ENCODE data around the gene AGRP. TPM values are rescaled to one million over a fixed set of nuclear protein-coding genes. Genes with fewer than 3 reads are reported as not detected.

Gene AGRP
- total and polyA plus RNA-seq, 2 of the 4 experiments (the other 2 are of a cell fraction), result not detected

DNA sequence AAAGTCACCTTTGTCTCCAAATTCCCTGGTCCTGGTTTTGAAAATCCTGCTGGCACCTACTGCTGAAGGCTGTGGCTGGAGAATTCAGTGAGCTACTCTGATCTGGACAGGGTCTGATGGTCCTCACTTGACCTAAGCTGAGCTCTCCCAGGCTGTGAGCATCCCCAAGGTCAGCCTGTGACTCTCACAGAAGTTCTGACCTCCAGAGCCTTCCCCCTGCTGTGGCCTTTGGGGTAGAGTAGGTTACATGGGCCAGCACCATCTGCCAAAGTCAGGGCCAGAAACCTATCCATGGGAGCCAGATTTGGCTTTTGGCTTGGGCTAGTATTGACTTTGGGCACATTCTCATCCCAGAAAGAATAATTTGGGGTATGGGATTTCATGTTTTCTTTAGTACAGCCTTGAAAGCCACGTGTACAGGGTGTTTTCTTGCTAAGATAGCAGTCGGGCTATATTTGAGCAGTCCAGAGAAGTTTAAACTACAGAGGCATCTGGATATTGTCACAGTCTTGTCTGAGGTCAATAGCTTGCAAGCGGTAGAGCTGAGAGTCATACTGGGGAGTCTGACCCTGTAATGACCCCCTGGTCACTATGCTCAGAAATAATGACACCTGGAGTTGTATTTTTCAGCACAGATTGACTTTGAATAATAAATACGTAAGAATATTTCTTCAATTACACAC, 6.2 kb upstream of the AGRP start:
- H3K36me3 ChIP-seq (ENCODE audit: control insufficient read depth, insufficient read depth, low read length), result no peaks in the 10 kb centered on the region
- H2AFZ ChIP-seq (replicated peaks; ENCODE audit: low read length, poor library complexity), result no peak overlapping the region
- H2BK5ac ChIP-seq (ENCODE audit: low read depth, low read length, poor library complexity, severe bottlenecking), result no peak overlapping the region
- intact Hi-C loops (cut with micrococcal nuclease) (no loop called here), dilution Hi-C loops (cut with HindIII; ENCODE audit: low sequenced_read_pairs, unreplicated experiment) (no loop called here), in situ Hi-C loops (cut with MboI; ENCODE audit: low sequenced_read_pairs) (no loop called here)
- no TSS peak for BruUV-seq (replicated peaks)
- H3K9me1 ChIP-seq (ENCODE audit: insufficient read depth, low read length), result no peaks in the 10 kb centered on the region
- DNase-seq, result no peak
- no peak overlapping the region for H2BK15ac ChIP-seq (ENCODE audit: low read depth, low read length)
- no peak overlapping the region for H4K8ac ChIP-seq (ENCODE audit: low read depth in 2 of 2, low read length in 2 of 2)
- no peaks in the 10 kb centered on the region for H3K27me3 ChIP-seq (ENCODE audit: control insufficient read depth, insufficient read depth, low read length)
- CTCF ChIA-PET, result interaction anchor here (1.3 to 2.2 kb wide), 2 partner anchors 8 to 151 kb away, joined by 5 to 9 read pairs; partner anchors contain the start of gene ATP6V0D1
- no peak for TF ChIP-seq MXI1 (IDR thresholded peaks at IDR 0.05; ENCODE audit: borderline replicate concordance, low read depth, low read length)
- no peak for TF ChIP-seq SMC3 (IDR thresholded peaks at IDR 0.05; ENCODE audit: low read depth, low read length)
- no peak for TF ChIP-seq NFE2L2 (IDR thresholded peaks at IDR 0.05; ENCODE audit: low read depth, low read length)
- no peak for TF ChIP-seq MAZ (IDR thresholded peaks at IDR 0.05; ENCODE audit: borderline replicate concordance, low read depth, low read length)
- TF ChIP-seq MAFK (IDR thresholded peaks at IDR 0.05; ENCODE audit: low read depth, low read length), result no peak
- no peak for TF ChIP-seq RAD21 (IDR thresholded peaks at IDR 0.05; ENCODE audit: low read length)
- TF ChIP-seq POLR2A (IDR thresholded peaks at IDR 0.05; ENCODE audit: low read depth, low read length), result no peak
- TF ChIP-seq, protein P1, sequence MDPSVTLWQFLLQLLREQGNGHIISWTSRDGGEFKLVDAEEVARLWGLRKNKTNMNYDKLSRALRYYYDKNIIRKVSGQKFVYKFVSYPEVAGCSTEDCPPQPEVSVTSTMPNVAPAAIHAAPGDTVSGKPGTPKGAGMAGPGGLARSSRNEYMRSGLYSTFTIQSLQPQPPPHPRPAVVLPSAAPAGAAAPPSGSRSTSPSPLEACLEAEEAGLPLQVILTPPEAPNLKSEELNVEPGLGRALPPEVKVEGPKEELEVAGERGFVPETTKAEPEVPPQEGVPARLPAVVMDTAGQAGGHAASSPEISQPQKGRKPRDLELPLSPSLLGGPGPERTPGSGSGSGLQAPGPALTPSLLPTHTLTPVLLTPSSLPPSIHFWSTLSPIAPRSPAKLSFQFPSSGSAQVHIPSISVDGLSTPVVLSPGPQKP (IDR thresholded peaks at IDR 0.05; ENCODE audit: borderline replicate concordance, low read depth, low read length), result no peak
- TF ChIP-seq CEBPB (IDR thresholded peaks at IDR 0.05; ENCODE audit: low read depth, low read length), result no peak
- POLR2A ChIA-PET (ENCODE audit: unreplicated experiment), result no interaction called here
- no peak overlapping the region for H3K23ac ChIP-seq (ENCODE audit: low read depth, low read length)
- no peak overlapping the region for H3K4ac ChIP-seq (ENCODE audit: low read depth, low read length)
- peaks cover 5% of the 10 kb centered on the region for H3K4me1 ChIP-seq (ENCODE audit: control insufficient read depth, insufficient read depth, low read length)
- no peak overlapping the region for H3K4me3 ChIP-seq (ENCODE audit: insufficient read depth, low read depth, low read length)
- H2BK120ac ChIP-seq (ENCODE audit: low read depth, low read length), result no peak overlapping the region
- H4K91ac ChIP-seq (ENCODE audit: insufficient read depth, low read depth, low read length), result no peak overlapping the region
- no peak overlapping the region for H3K27ac ChIP-seq (ENCODE audit: insufficient read depth, low read length)
- no peaks in the 10 kb centered on the region for H4K20me1 ChIP-seq (ENCODE audit: insufficient read depth, low read length)
- no peak overlapping the region for H2AK5ac ChIP-seq (ENCODE audit: low read depth, low read length)
- H3K9me3 ChIP-seq (ENCODE audit: control insufficient read depth, insufficient read depth, low read length), result no peaks in the 10 kb centered on the region
- H2BK20ac ChIP-seq (ENCODE audit: low read depth, low read length), result no peak overlapping the region
- no peaks in the 10 kb centered on the region for H3K79me1 ChIP-seq (ENCODE audit: low read depth in 1 of 2, low read length in 2 of 2)
- no peak overlapping the region for H4K5ac ChIP-seq (ENCODE audit: low read depth, low read length)
- H3K9ac ChIP-seq (ENCODE audit: low read depth, low read length), result no peak overlapping the region
- H2AK9ac ChIP-seq (replicated peaks; ENCODE audit: low read depth, low read length, poor library complexity), result no peak overlapping the region
- 60% methylated on average over 1 of the region's 4 CpGs; no CpG with 5 or more reads in 1 of the 2 experiments for whole genome bisulfite sequencing, 2 experiments (ENCODE audit: extremely low coverage in 2 of 2, insufficient read length in 1 of 2)
- H3K56ac ChIP-seq (ENCODE audit: extremely low read depth, insufficient read depth, low read length), result no peak overlapping the region
- no peak overlapping the region for H3K4me2 ChIP-seq (ENCODE audit: low read depth, low read length)
- H3K18ac ChIP-seq (ENCODE audit: low read depth, low read length), result no peak overlapping the region
- no peak for ATAC-seq (ENCODE audit: low read depth)
- H3K14ac ChIP-seq (replicated peaks; ENCODE audit: low read depth, low read length), result no peak overlapping the region
